Astrocyte of the spinal cord (primary cell): ENCODE results near the gene PALM.
A peak's percentile ranks its signal among the peaks of the same experiment; 100 is the strongest.

Experiments
- DNase-seq: peaks from one replicate; pipeline ENCODE4 v3.0.0; 2011; ENCODE audit warnings: low read depth, low spot score
- H3K4me3 ChIP-seq: 2 replicates; pipeline ENCODE4 v1.5.1; 2011; ENCODE audit warnings: low read depth, mild to moderate bottlenecking, low read length, moderate library complexity
- in situ Hi-C: cut with HindIII; loops from 2 replicates; pipeline ENCODE4 v1.10.0; 2017; ENCODE audit warnings: low sequenced_read_pairs
- TF ChIP-seq, protein P1 (sequence below): IDR thresholded peaks from 2 replicates; pipeline ENCODE4 v1.5.1; 2012; ENCODE audit warnings: low read depth, mild to moderate bottlenecking, low read length, inconsistent platforms

Gene PALM

GRCh38 chr19:751501-752341, 43.0 kb downstream of the PALM start:
- no peak overlapping the region for H3K4me3 ChIP-seq
- TF ChIP-seq, protein P1, sequence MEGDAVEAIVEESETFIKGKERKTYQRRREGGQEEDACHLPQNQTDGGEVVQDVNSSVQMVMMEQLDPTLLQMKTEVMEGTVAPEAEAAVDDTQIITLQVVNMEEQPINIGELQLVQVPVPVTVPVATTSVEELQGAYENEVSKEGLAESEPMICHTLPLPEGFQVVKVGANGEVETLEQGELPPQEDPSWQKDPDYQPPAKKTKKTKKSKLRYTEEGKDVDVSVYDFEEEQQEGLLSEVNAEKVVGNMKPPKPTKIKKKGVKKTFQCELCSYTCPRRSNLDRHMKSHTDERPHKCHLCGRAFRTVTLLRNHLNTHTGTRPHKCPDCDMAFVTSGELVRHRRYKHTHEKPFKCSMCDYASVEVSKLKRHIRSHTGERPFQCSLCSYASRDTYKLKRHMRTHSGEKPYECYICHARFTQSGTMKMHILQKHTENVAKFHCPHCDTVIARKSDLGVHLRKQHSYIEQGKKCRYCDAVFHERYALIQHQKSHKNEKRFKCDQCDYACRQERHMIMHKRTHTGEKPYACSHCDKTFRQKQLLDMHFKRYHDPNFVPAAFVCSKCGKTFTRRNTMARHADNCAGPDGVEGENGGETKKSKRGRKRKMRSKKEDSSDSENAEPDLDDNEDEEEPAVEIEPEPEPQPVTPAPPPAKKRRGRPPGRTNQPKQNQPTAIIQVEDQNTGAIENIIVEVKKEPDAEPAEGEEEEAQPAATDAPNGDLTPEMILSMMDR, result no peak
- peak; percentile 81 for DNase-seq
- in situ Hi-C loops, result no loop called here

DNA sequence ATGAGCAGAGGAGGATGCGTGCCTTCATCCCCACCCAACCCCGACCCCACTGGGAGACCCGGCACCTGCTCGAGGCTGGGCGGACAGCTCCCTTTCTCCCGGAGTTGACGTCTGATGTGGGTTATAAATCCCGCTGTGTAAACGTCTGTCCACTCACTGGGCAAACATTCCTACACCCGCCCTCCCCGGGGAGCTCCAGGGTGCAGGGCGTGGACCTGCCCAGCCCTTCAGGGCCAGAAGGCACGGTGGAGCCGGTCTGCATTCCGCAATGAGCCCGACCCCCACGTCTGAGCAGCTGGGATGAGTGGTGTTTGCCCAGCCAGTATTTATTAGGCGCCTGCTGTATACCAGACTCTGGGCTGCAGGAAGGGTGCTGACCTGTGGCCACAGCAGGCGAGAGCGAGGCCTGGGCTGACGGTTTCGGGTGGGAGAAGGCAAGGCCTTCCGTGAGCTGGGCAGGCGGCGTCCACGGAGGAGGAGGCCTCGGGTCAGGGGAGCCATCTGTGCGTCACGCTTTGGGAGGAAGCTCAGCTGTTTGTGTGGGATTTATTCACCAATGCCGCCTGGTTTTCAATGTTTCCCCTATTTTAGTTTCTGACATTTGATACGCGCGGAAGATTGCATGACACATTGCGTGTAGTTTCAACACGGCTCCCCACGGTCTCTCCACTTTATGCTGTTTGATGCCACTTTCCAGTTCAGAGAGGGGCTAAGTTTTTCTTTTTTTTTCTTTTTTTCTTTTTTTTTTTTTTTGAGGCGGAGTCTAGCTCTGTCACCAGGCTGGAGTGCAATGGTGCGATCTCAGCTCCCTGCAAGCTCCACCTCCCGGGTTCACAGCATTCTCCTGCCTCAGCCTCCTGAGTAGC, 44.1 kb downstream of the PALM start:
- in situ Hi-C loops, result no loop called here
- TF ChIP-seq, protein P1, result no peak
- peak; percentile 91 for DNase-seq
- H3K4me3 ChIP-seq, result no peak overlapping the region

- DNase-seq, result no peak
- in situ Hi-C loops, result no loop called here
- H3K4me3 ChIP-seq, result no peak overlapping the region
- TF ChIP-seq, protein P1, result no peak
Observed at GRCh38 chr19:754530-754929, 45.8 kb downstream of the PALM start.

GRCh38 chr19:755063-755462, 46.3 kb downstream of the PALM start:
- in situ Hi-C loops, result no loop called here
- TF ChIP-seq, protein P1, result no peak
- DNase-seq, result no peak
- no peak overlapping the region for H3K4me3 ChIP-seq

DNA sequence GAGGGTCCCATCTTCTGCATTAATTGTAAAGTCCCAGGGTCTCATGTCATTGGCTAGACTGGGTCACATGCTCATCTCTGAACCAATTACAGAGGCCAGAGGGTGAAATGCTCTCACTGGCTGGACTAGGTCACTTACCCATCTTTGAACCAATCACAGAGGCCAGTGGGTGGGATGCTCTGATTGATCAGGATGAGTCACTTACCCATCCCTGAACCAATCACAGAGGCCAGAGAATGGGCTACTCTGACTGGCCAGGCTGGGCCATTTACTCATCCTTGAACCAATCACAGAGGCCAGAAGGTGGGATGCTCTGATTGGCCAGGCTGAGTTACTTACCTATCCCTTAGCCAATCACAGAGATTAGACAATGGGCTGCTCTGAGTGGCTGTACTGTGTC, 47.5 kb downstream of the PALM start:
- peak; percentile 42 for DNase-seq
- no peak overlapping the region for H3K4me3 ChIP-seq
- in situ Hi-C loops, result no loop called here
- TF ChIP-seq, protein P1, result no peak

- in situ Hi-C loops, result no loop called here
- H3K4me3 ChIP-seq, result no peak overlapping the region
- TF ChIP-seq, protein P1, result no peak
- no peak for DNase-seq
Observed at GRCh38 chr19:756821-757688, 48.3 kb downstream of the PALM start.
